K562 (cell line): ENCODE results near the gene CRABP2. TPM values are rescaled to one million over a fixed set of nuclear protein-coding genes. Genes with fewer than 3 reads are reported as not detected.

Source experiments
- CHCHD3 ChIP-seq: fragments of 250-450 bp; sonication (Bioruptor Pico); IDR thresholded peaks from 2 replicates; pipeline ENCODE4 v2.1.2; 2022; ENCODE audit warnings: mild to moderate bottlenecking
- COPS2 ChIP-seq: fragments of 450-650 bp; conservative IDR thresholded peaks from 2 replicates; pipeline ENCODE4 v1.6.1; 2016; ENCODE audit warnings: mild to moderate bottlenecking, moderate library complexity
- EHMT2 ChIP-seq: fragments of 450-650 bp; IDR thresholded peaks from 2 replicates; pipeline ENCODE4 v1.6.1; 2018; ENCODE audit warnings: antibody characterized with exemption
- EP300 ChIP-seq: IDR thresholded peaks from 2 replicates; pipeline ENCODE4 v1.6.1; 2012; ENCODE audit warnings: low read length, improper control_type of control experiment
- EWSR1 ChIP-seq: fragments of 450-650 bp; IDR thresholded peaks from 2 replicates; pipeline ENCODE4 v1.6.1; 2018; ENCODE audit warnings: borderline replicate concordance, mild to moderate bottlenecking, low read depth, moderate library complexity; ENCODE audit not compliant: partially characterized antibody
- GTF2E2 ChIP-seq: fragments of 200-800 bp; sonication (Bioruptor generic); IDR thresholded peaks from 2 replicates; pipeline ENCODE4 v1.6.1; 2016; ENCODE audit warnings: missing genetic modification characterization, missing compliant biosample characterization
- IFI16 ChIP-seq: fragments of 250-450 bp; sonication (Bioruptor Pico); IDR thresholded peaks from 2 replicates; pipeline ENCODE4 v2.1.2; 2022; ENCODE audit warnings: mild to moderate bottlenecking, inconsistent platforms
- L3MBTL2 ChIP-seq: fragments of 450-650 bp; IDR thresholded peaks from 2 replicates; pipeline ENCODE4 v1.6.1; 2016; ENCODE audit warnings: mild to moderate bottlenecking, moderate library complexity
- MED1 ChIP-seq: sonication (generic); formaldehyde crosslinking; IDR thresholded peaks from 2 replicates; pipeline ENCODE4 v1.8.1; 2023; ENCODE audit warnings: missing genetic modification reagents, borderline replicate concordance
- NCOA2 ChIP-seq, 2 experiments: fragments of 450-650 bp; IDR thresholded peaks; 2 replicates each; pipeline ENCODE4 v1.6.1; 2018; ENCODE audit warnings: mild to moderate bottlenecking in 2 of 2, moderate library complexity in 1 of 2; ENCODE audit not compliant: partially characterized antibody in 2 of 2
- NFXL1 ChIP-seq: fragments of 450-650 bp; formaldehyde crosslinking; IDR thresholded peaks from 2 replicates; pipeline ENCODE4 v1.4.0; 2021; ENCODE audit warnings: mild to moderate bottlenecking
- PTRF ChIP-seq: fragments of 450-650 bp; IDR thresholded peaks from 2 replicates; pipeline ENCODE4 v1.6.1; 2016; ENCODE audit warnings: mild to moderate bottlenecking, missing genetic modification characterization, missing compliant biosample characterization
- SNRNP70 ChIP-seq: fragments of 200-400 bp; formaldehyde crosslinking; optimal IDR thresholded peaks from 2 replicates; pipeline ENCODE3; 2017; ENCODE audit warnings: low read depth, low read length
- WHSC1 ChIP-seq: IDR thresholded peaks from one replicate; pipeline ENCODE4 v1.6.1; 2012; ENCODE audit warnings: low read length, control low read depth, inconsistent platforms
- ZFP30 ChIP-seq: fragments of 250-450 bp; sonication (Bioruptor Pico); IDR thresholded peaks from 2 replicates; pipeline ENCODE4 v1.8.0; 2022; ENCODE audit warnings: moderate library complexity, mild to moderate bottlenecking, inconsistent platforms, borderline replicate concordance
- ZSCAN29 ChIP-seq: fragments of 450-650 bp; IDR thresholded peaks from 2 replicates; pipeline ENCODE4 v1.6.1; 2017
- polyA plus RNA-seq, 8 experiments: library from polyadenylated mRNA; depleted of rRNA in 4 of 8; stranded (reverse) in 5 of 8; unstranded in 3 of 8; fragments of >200 nt; fragmentation: Nextera tagmentation in 2 of 8; fragmentation: Illumina TruSeq in 1 of 8; extraction: Ambion mirVana in 2 of 8; extraction: Trizol in 1 of 8; gene quantifications; 2 replicates each; pipeline versions ENCODE4 v1.2.1 to v1.2.3, GENCODE V29; 2011 to 2014; ENCODE audit warnings: inconsistent platforms in 1 of 8, missing spikeins in 1 of 8
- total RNA-seq, 7 experiments: library from RNA; depleted of rRNA in 6 of 7; stranded (reverse); fragments of >200 nt in 6 of 7; fragmentation: Illumina TruSeq in 2 of 7; extraction: Trizol in 2 of 7; gene quantifications; 2 replicates each; pipeline versions ENCODE4 v1.2.1 to v1.2.3, GENCODE V29; 2011 to 2021; ENCODE audit warnings: low replicate concordance in 1 of 7
- TF ChIP-seq, protein P1 (sequence below): fragments of 450-650 bp; IDR thresholded peaks from 2 replicates; pipeline ENCODE4 v1.6.1; 2018; ENCODE audit not compliant: partially characterized antibody
- TF ChIP-seq, protein P2 (sequence below): sonication (generic); formaldehyde crosslinking; IDR thresholded peaks from 2 replicates; pipeline ENCODE4 v1.8.1; 2023; ENCODE audit warnings: mild to moderate bottlenecking, missing genetic modification reagents
- TF ChIP-seq, protein P3 (sequence below): fragments of 250-450 bp; sonication (Bioruptor Pico); IDR thresholded peaks from 2 replicates; pipeline ENCODE4 v1.8.0; 2022; ENCODE audit warnings: inconsistent platforms, mild to moderate bottlenecking, moderate library complexity, borderline replicate concordance
- TF ChIP-seq, protein P4 (sequence below): fragments of 450-650 bp; IDR thresholded peaks from 2 replicates; pipeline ENCODE4 v1.6.1; 2016

CRABP2 gene
- total and polyA plus RNA-seq, 9 of the 15 experiments (the other 6 are each of a cell fraction or from before 2014, with no cell fraction given): 0.30 to 2.5 (median 0.82) TPM

DNA sequence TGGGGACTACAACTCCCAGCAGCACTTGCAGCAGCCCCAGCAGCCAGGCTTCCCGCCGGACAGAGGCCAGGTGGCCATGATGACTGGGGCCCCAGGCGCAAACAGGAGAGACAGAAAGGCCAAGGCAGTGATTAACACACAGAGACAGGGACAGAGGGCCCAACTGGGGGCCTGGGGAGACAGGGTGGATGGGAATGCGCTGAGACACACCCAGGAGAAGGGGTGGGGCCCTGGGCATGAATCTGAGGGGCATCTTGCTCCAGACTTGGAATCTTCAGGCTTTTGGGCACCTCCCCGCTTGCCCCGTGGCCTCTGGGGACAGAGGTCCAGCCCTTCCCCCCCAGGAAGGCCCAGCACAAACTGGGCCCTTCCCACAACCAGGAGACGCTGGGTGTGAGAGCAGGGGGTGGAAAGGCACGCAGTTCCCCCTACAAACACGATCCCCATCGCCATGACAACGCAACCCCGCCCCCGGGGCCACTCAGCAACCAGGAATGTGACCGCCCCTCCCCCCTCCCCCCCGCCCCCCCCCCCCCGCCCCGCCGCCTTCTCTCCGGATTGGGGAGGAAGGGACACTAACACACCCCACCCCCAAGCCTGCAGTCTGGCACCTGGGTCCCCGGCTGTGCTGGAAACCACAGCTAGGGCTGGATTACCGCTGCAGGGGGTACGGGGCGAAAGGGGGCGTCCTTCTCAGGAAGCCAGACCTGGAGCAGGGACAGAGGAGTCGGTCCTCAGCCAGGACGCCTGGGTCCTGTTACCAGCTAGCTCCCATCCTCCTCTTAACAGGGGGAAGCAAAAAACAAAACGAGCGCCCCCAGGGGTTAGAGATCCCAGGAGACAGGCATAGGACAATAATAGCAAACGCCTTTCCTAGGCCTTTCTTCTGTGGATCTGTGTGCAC lies 41.6 kb upstream of the CRABP2 start (continued):
- TF ChIP-seq, protein P1, sequence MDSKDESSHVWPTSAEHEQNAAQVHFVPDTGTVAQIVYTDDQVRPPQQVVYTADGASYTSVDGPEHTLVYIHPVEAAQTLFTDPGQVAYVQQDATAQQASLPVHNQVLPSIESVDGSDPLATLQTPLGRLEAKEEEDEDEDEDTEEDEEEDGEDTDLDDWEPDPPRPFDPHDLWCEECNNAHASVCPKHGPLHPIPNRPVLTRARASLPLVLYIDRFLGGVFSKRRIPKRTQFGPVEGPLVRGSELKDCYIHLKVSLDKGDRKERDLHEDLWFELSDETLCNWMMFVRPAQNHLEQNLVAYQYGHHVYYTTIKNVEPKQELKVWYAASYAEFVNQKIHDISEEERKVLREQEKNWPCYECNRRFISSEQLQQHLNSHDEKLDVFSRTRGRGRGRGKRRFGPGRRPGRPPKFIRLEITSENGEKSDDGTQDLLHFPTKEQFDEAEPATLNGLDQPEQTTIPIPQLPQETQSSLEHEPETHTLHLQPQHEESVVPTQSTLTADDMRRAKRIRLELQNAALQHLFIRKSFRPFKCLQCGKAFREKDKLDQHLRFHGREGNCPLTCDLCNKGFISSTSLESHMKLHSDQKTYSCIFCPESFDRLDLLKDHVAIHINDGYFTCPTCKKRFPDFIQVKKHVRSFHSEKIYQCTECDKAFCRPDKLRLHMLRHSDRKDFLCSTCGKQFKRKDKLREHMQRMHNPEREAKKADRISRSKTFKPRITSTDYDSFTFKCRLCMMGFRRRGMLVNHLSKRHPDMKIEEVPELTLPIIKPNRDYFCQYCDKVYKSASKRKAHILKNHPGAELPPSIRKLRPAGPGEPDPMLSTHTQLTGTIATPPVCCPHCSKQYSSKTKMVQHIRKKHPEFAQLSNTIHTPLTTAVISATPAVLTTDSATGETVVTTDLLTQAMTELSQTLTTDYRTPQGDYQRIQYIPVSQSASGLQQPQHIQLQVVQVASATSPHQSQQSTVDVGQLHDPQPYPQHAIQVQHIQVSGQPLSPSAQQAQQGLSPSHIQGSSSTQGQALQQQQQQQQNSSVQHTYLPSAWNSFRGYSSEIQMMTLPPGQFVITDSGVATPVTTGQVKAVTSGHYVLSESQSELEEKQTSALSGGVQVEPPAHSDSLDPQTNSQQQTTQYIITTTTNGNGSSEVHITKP: no peak
- TF ChIP-seq L3MBTL2 (no peak), NCOA2 (IDR thresholded peaks at IDR 0.05; ENCODE audit: partially characterized antibody in 2 of 2) (no peak), ZSCAN29 (no peak), SNRNP70 (no peak), GTF2E2 (tag) (no peak), EHMT2 (no peak), WHSC1 (no peak), ZFP30 (CRISPR knock-in tag) (no peak), NFXL1 (CRISPR knock-in tag) (no peak), CHCHD3 (CRISPR knock-in tag) (no peak), COPS2 (no peak), EWSR1 (no peak), MED1 (CRISPR knock-in tag) (no peak), IFI16 (CRISPR knock-in tag) (no peak), PTRF (tag) (no peak), EP300 (0 out of 2 replicates have a peak, but pooled peaks have one; percentile 6)
- TF ChIP-seq, protein P2, sequence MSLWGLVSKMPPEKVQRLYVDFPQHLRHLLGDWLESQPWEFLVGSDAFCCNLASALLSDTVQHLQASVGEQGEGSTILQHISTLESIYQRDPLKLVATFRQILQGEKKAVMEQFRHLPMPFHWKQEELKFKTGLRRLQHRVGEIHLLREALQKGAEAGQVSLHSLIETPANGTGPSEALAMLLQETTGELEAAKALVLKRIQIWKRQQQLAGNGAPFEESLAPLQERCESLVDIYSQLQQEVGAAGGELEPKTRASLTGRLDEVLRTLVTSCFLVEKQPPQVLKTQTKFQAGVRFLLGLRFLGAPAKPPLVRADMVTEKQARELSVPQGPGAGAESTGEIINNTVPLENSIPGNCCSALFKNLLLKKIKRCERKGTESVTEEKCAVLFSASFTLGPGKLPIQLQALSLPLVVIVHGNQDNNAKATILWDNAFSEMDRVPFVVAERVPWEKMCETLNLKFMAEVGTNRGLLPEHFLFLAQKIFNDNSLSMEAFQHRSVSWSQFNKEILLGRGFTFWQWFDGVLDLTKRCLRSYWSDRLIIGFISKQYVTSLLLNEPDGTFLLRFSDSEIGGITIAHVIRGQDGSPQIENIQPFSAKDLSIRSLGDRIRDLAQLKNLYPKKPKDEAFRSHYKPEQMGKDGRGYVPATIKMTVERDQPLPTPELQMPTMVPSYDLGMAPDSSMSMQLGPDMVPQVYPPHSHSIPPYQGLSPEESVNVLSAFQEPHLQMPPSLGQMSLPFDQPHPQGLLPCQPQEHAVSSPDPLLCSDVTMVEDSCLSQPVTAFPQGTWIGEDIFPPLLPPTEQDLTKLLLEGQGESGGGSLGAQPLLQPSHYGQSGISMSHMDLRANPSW: no peak
- TF ChIP-seq, protein P3, sequence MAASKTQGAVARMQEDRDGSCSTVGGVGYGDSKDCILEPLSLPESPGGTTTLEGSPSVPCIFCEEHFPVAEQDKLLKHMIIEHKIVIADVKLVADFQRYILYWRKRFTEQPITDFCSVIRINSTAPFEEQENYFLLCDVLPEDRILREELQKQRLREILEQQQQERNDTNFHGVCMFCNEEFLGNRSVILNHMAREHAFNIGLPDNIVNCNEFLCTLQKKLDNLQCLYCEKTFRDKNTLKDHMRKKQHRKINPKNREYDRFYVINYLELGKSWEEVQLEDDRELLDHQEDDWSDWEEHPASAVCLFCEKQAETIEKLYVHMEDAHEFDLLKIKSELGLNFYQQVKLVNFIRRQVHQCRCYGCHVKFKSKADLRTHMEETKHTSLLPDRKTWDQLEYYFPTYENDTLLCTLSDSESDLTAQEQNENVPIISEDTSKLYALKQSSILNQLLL: no peak
- TF ChIP-seq, protein P4, sequence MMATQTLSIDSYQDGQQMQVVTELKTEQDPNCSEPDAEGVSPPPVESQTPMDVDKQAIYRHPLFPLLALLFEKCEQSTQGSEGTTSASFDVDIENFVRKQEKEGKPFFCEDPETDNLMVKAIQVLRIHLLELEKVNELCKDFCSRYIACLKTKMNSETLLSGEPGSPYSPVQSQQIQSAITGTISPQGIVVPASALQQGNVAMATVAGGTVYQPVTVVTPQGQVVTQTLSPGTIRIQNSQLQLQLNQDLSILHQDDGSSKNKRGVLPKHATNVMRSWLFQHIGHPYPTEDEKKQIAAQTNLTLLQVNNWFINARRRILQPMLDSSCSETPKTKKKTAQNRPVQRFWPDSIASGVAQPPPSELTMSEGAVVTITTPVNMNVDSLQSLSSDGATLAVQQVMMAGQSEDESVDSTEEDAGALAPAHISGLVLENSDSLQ: no peak
